A549 (cell line): ENCODE data around the gene COL24A1.

Experiments used
- BCL3 ChIP-seq: fragments of >200 bp; sonication (Bioruptor Twin); formaldehyde crosslinking; IDR thresholded peaks from 3 replicates; pipeline ENCODE4 v1.6.1; 2016
- CEBPB ChIP-seq, 2 experiments: fragments of >200 bp in 1 of 2; sonication (Bioruptor Twin) in 1 of 2; formaldehyde crosslinking in 1 of 2; IDR thresholded peaks; 2 replicates each; pipeline ENCODE4 v1.6.1; 2012 to 2016
- CHD4 ChIP-seq: fragments of 200-600 bp; sonication (generic); IDR thresholded peaks from 2 replicates; pipeline ENCODE4 v1.6.1; 2016; ENCODE audit warnings: antibody characterized with exemption, mild to moderate bottlenecking, borderline replicate concordance
- CTCF ChIP-seq: fragments of >200 bp; sonication (Bioruptor Twin); formaldehyde crosslinking; IDR thresholded peaks from 3 replicates; pipeline ENCODE4 v1.5.1; 2016
- E2F6 ChIP-seq: IDR thresholded peaks from 2 replicates; pipeline ENCODE4 v1.6.1; 2012; ENCODE audit warnings: low read depth, borderline replicate concordance
- EHMT2 ChIP-seq: fragments of 200-600 bp; sonication (generic); IDR thresholded peaks from 2 replicates; pipeline ENCODE4 v1.6.1; 2016; ENCODE audit warnings: antibody characterized with exemption, low read depth, mild to moderate bottlenecking, moderate library complexity
- GATA3 ChIP-seq: IDR thresholded peaks from 2 replicates; pipeline ENCODE4 v1.6.1; 2012; ENCODE audit warnings: borderline replicate concordance
- HMGXB4 ChIP-seq: fragments of 250-450 bp; sonication (Bioruptor Pico); IDR thresholded peaks from 2 replicates; pipeline ENCODE4 v1.5.0; 2021; ENCODE audit warnings: mild to moderate bottlenecking, moderate library complexity, borderline replicate concordance
- NPAS2 ChIP-seq: fragments of 250-450 bp; sonication (Bioruptor Pico); IDR thresholded peaks from 2 replicates; pipeline ENCODE4 v1.8.0; 2022; ENCODE audit warnings: mild to moderate bottlenecking, moderate library complexity, borderline replicate concordance
- REST ChIP-seq: fragments of 200-600 bp; sonication (generic); IDR thresholded peaks from 2 replicates; pipeline ENCODE4 v1.6.1; 2016; ENCODE audit warnings: antibody characterized with exemption, mild to moderate bottlenecking, moderate library complexity
- RFX5 ChIP-seq: fragments of 450-650 bp; IDR thresholded peaks from 2 replicates; pipeline ENCODE4 v1.7.1; 2014; ENCODE audit warnings: antibody characterized with exemption, mild to moderate bottlenecking, moderate library complexity
- RNF2 ChIP-seq: fragments of 200-600 bp; sonication (generic); IDR thresholded peaks from 2 replicates; pipeline ENCODE4 v1.6.1; 2016; ENCODE audit warnings: low read depth, mild to moderate bottlenecking, antibody characterized with exemption, moderate library complexity, borderline replicate concordance
- SMC3 ChIP-seq: fragments of >200 bp; sonication (Bioruptor Twin); formaldehyde crosslinking; IDR thresholded peaks from 3 replicates; pipeline ENCODE4 v1.6.1; 2018; ENCODE audit warnings: inconsistent platforms
- TF ChIP-seq, protein P1 (sequence below): IDR thresholded peaks from 2 replicates; pipeline ENCODE4 v1.6.1; 2012

DNA sequence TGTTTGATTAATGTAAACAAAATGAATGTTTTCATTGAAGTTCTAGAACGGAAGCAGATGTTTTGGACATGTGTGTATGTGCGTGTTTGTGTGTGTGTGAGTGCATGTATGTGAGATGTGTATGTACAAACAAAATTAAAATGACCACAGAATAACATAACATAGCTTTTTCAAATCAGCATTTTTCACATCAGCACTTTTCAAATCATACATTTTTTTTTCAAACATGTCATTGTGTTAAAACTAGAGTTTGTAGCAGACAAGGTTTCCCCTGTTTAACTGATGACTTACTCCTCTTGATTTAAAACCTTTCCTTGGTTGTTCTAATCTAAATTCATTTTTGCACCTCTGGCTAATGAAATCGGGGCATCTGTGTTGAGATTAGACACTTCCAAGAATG is 412.8 kb downstream of the COL24A1 start:
- no peak for TF ChIP-seq GATA3
- no peak for TF ChIP-seq E2F6
- TF ChIP-seq CTCF, result no peak
- no peak for TF ChIP-seq SMC3
- no peak for TF ChIP-seq RNF2
- TF ChIP-seq EHMT2, result no peak
- TF ChIP-seq HMGXB4, result no peak
- TF ChIP-seq CEBPB (IDR thresholded peaks at IDR 0.05), result no peak
- TF ChIP-seq, protein P1, sequence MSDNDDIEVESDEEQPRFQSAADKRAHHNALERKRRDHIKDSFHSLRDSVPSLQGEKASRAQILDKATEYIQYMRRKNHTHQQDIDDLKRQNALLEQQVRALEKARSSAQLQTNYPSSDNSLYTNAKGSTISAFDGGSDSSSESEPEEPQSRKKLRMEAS, result no peak
- no peak for TF ChIP-seq CHD4
- no peak for TF ChIP-seq NPAS2
- no peak for TF ChIP-seq BCL3
- no peak for TF ChIP-seq RFX5
- TF ChIP-seq REST, result no peak
